22Rv1 (cell line): Measurements from ENCODE around the gene ZNF470.
A peak's percentile ranks its signal among the peaks of the same experiment; 100 is the strongest.

Experiments
- H3K27ac ChIP-seq: fragments of 450-650 bp; 2 replicates; pipeline ENCODE4 v1.5.1; 2017
- ZFX ChIP-seq: fragments of 450-650 bp; IDR thresholded peaks from 2 replicates; pipeline ENCODE4 v1.6.1; 2017; ENCODE audit warnings: antibody characterized with exemption, borderline replicate concordance
- TF ChIP-seq, protein P1 (sequence below): fragments of 450-650 bp; IDR thresholded peaks from 2 replicates; pipeline ENCODE4 v1.5.1; 2017; ENCODE audit warnings: mild to moderate bottlenecking

The ZNF470 gene

DNA sequence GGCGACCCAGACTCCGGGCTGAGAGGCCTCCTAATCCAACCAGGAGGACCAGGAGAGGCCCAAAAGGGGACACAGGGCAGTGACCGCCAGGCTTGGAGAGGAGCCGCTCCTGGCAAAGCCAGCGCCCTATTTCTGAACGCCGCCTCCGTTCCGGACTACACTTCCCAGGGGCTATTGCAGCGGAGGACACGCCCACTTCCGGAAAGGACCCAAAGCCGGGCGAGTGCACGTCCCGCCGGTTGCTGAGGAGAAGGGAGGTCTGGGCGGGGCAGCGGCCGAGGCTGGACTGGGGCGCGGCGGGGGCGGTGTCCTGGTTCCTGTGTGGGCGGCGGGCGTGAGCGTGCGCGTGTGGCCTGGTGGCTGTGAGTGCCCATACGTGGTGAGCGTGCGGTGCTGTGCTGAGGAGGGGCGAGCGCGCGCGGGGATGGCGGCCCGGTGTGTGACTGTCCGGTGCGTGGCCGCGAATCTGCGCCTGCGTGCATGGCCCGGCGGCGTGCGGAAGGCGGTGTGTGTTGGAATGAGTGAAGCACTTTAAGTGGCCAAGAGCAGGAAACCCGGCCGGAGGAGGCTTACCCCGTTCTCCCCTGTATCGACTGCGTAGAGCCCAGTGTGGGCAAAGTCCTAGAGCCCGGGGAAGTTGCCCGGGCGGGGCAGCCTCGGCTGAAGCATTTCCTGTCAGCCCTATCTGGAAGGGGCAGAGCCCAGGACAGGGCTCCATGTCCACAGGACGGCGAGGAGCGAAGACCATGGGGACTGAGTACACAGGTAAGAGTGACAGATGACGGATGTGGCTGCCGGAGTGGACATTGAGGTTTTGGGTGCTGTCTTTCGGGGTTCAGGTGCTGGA is at the start of gene ZNF470:
TSS of gene ZNF470 (plus strand) at position 195 of the 847 bp plus-strand sequence. CDS start 2,844 bp downstream, outside the sequence.
- H3K27ac ChIP-seq = peak within 1 kb of the TSS; percentile 67
- TF ChIP-seq ZFX = no peak
- TF ChIP-seq, protein P1, sequence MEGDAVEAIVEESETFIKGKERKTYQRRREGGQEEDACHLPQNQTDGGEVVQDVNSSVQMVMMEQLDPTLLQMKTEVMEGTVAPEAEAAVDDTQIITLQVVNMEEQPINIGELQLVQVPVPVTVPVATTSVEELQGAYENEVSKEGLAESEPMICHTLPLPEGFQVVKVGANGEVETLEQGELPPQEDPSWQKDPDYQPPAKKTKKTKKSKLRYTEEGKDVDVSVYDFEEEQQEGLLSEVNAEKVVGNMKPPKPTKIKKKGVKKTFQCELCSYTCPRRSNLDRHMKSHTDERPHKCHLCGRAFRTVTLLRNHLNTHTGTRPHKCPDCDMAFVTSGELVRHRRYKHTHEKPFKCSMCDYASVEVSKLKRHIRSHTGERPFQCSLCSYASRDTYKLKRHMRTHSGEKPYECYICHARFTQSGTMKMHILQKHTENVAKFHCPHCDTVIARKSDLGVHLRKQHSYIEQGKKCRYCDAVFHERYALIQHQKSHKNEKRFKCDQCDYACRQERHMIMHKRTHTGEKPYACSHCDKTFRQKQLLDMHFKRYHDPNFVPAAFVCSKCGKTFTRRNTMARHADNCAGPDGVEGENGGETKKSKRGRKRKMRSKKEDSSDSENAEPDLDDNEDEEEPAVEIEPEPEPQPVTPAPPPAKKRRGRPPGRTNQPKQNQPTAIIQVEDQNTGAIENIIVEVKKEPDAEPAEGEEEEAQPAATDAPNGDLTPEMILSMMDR = no peak

DNA sequence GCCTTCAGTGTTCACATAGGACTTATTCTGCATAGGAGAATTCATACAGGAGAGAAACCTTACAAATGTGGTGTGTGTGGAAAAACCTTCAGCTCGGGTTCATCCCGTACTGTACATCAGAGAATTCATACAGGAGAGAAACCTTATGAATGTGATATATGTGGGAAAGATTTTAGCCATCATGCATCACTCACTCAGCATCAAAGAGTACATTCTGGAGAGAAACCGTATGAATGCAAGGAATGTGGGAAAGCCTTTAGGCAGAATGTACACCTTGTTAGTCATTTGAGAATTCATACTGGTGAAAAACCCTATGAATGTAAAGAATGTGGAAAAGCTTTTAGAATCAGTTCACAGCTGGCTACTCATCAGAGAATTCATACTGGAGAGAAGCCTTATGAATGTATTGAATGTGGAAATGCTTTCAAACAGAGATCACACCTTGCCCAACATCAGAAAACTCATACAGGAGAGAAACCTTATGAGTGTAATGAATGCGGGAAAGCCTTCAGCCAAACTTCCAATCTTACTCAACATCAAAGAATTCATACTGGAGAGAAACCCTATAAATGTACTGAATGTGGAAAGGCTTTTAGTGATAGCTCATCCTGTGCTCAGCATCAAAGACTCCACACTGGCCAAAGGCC is 41.9 kb upstream of the ZNF470 start:
- H3K27ac ChIP-seq = no peak overlapping the region
- TF ChIP-seq ZFX = no peak
- TF ChIP-seq, protein P1 = no peak

DNA sequence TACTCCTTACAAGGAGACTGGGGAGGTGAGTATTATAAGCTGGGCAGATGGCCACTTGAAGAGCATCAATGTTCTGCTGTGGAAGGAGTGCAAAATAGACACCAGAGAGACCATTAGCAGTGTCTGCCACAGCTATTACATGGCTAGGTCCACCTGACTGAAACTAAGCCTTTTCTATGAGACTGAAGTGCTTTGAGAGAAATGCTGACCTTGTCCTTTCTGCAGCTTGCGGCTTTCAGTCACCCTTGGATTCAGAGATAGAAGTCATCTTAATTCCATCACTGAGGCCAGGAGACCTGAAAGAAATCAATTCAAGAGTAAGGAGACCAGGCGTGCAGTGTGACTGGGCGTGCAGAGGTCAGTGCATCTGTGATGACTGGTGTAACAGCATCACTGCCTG is 29.8 kb upstream of the ZNF470 start:
- TF ChIP-seq, protein P1 = no peak
- TF ChIP-seq ZFX = no peak
- H3K27ac ChIP-seq = no peak overlapping the region

DNA sequence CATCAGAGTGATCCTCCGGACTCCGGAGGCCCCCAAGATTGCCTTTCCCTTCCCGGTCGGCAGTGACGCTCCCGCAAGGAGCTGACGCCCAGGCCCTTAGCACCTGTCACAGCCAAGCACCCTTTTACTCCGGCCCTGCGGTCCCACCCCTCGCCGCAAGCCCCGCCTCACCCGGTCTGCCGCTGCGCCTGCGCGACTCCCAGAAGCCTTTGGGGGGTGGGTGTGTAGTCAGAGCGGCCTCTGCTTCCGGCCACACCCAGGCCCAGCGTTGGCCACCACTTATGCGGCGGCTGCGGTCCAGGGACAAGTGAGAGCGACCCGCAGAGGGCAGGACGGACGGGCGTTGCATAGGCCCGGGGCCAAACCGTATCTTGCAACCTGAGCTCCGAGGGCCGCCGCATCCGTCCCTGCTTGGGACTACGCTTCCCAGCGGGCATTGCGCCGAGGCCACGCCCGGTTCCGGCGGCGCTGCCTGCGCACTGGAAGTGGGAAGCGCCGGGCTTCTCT is 29.0 kb upstream of the ZNF470 start:
- TF ChIP-seq, protein P1 = no peak
- TF ChIP-seq ZFX = no peak
- H3K27ac ChIP-seq = peak overlapping the region; percentile 89

DNA sequence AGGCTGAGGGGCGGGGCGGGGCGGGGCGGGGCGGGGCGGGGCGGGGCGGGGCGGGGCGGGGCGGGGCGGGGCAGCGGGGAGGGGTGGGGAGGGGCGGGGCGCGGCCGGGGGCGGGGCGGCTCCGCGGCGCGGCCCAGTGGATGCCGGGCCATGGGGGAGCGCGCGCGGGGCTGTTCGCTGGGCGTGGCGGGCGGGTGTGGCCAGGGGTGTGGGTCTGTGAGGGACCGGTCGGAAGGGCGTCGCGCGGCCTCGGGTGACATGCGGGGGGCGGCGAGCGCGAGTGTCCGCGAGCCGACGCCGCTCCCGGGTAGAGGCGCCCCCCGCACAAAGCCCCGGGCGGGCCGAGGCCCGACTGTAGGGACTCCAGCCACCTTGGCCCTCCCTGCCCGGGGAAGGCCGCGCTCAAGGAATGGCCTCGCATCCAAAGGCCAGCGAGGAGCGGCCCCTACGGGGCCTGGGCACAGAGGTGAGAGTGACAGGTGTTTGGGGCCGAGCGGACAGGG is 28.5 kb upstream of the ZNF470 start, which contains the start of gene ZFP28:
TSS of gene ZFP28 (plus strand) at position 188 of the 503 bp plus-strand sequence. CDS start at position 259, 71 bp downstream.
- TF ChIP-seq, protein P1 = no peak
- TF ChIP-seq ZFX = no peak
- peak within 1 kb of the TSS; percentile 89 for H3K27ac ChIP-seq

DNA sequence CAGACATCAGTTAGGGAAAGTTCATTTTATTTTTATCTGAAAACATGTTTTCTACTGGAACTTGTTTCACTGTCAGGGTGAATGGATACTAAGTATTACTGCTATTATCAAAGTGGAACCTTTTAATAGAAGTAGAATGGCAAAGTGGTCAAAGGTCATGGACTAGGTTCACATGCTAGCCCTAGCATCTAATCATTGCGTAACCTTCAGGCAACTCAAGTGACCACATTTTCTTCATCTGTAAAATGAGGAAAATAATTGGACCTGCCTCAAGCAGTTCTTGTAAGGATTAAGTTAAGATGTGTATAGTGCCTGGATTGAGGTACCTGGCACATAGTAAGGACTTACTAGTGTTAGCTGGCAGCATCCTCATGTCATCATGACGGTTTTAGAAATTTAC is 23.5 kb upstream of the ZNF470 start:
- TF ChIP-seq, protein P1 = no peak
- no peak for TF ChIP-seq ZFX
- H3K27ac ChIP-seq = no peak overlapping the region
